GM12892 (cell line): Measurements from ENCODE around the gene FAHD1.

Experiments
- POLR2A ChIP-seq: IDR thresholded peaks from 2 replicates; pipeline ENCODE4 v1.6.1; 2011; ENCODE audit warnings: low read depth, low read length, control low read depth
- POLR2AphosphoS5 ChIP-seq: IDR thresholded peaks from 2 replicates; pipeline ENCODE4 v1.6.1; 2011; ENCODE audit warnings: low read depth, low read length, control low read depth
- TAF1 ChIP-seq: IDR thresholded peaks from 2 replicates; pipeline ENCODE4 v1.6.1; 2011; ENCODE audit warnings: low read depth, mild to moderate bottlenecking, control low read depth, low read length, borderline replicate concordance

DNA sequence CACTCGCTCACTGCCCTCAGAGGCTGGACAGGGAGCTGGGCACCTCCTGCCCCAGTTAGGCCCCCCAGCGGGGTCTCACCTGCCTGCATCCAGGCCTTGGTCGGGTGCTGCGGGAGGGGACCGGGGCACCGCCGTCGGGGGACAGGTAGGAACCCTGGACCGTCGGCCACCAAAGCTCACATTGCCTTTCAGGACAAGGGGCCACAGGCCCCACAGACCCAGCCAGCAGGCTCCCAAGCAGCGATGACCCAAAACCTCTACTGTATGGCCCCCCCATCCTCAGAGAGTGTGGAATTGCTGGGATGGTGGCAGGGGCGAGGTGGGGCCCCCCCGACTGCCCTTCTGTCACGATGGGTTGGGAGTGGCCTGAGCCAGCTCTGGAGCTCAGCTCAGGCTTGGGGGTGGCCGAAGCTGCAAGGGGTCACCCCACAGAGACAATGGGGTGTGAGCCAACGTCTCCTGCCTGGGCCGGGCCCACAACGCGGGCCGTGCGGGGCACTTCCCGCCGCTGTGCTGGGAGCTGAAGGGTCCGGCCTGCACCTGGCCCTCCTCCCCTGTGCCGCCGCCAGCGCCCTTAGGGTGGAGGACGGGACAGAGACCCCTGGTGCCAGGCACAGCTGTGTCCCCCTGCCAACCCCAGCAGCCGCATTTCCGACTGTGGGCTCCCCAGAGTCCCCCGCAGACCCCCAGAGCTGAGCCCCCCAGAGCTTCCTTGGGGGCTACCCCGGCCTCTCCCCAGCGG is 34.0 kb upstream of the FAHD1 start:
- TF ChIP-seq TAF1 (no peak), POLR2AphosphoS5 (no peak), POLR2A (no peak)
